Measurements from ENCODE around the gene CBFA2T3. TPM values are rescaled to one million over a fixed set of nuclear protein-coding genes. Genes with fewer than 3 reads are reported as not detected.

CBFA2T3 gene
- total and polyA plus RNA-seq, 2 of the 8 experiments (the other 6 are each of a cell fraction or from before 2014, with no cell fraction given), result 0.51 to 1.3 TPM

- no peak for TF ChIP-seq E2F6 (IDR thresholded peaks at IDR 0.05)
- no peak for TF ChIP-seq SRF (IDR thresholded peaks at IDR 0.05; ENCODE audit: low read depth, low read length)
Measured at GRCh38 chr16:88964636-88965035, 12.4 kb downstream of the CBFA2T3 start (continued).
